ENCODE measurements around the gene PDE11A.

Gene PDE11A

GRCh38 chr2:177589186-177589585, 483.4 kb downstream of the PDE11A start:
- no peak for DNase-seq

GRCh38 chr2:177588671-177589070, 483.9 kb downstream of the PDE11A start:
- DNase-seq: no peak

GRCh38 chr2:177587371-177587770, 485.2 kb downstream of the PDE11A start:
- DNase-seq: no peak

GRCh38 chr2:177586154-177586553, 486.4 kb downstream of the PDE11A start:
- no peak for DNase-seq

GRCh38 chr2:177585234-177585863, 487.2 kb downstream of the PDE11A start:
- DNase-seq: no peak

GRCh38 chr2:177584030-177584692, 488.4 kb downstream of the PDE11A start:
- DNase-seq: no peak

- no peak for DNase-seq
Observed at GRCh38 chr2:177582000-177582399, 490.6 kb downstream of the PDE11A start.

GRCh38 chr2:177579486-177580036, 493.0 kb downstream of the PDE11A start:
- no peak for DNase-seq

- DNase-seq: no peak
Observed at GRCh38 chr2:177578454-177578853, 494.1 kb downstream of the PDE11A start.

GRCh38 chr2:177577075-177577474, 495.5 kb downstream of the PDE11A start:
- DNase-seq: no peak

- no peak for DNase-seq
Observed at GRCh38 chr2:177575358-177575757, 497.2 kb downstream of the PDE11A start.

- no peak for DNase-seq
Observed at GRCh38 chr2:177574356-177574755, 498.2 kb downstream of the PDE11A start.
